Keratinocyte (primary cell): ENCODE measurements around the gene FAF2. TPM values are rescaled to one million over a fixed set of nuclear protein-coding genes. Genes with fewer than 3 reads are reported as not detected.
A peak's percentile ranks its signal among the peaks of the same experiment; 100 is the strongest.

Experiments
- DNase-seq: peaks from one replicate; pipeline ENCODE4 v3.0.0-alpha.2; 2011; ENCODE audit warnings: low read depth, missing footprints, low spot score
- FAIRE-seq: peaks from 2 replicates; lab custom pipeline; 2011; peaks lifted over from hg19 to GRCh38; lab: Jason Lieb, UNC
- H2AFZ ChIP-seq: 2 replicates; pipeline ENCODE4 v1.6.0; 2012; ENCODE audit warnings: low read length, control low read depth, inconsistent platforms; ENCODE audit not compliant: control insufficient read depth
- H3K27ac ChIP-seq: 2 replicates; pipeline ENCODE4 v1.5.1; 2011; ENCODE audit warnings: low read length; ENCODE audit not compliant: control insufficient read depth, insufficient read depth
- H3K27me3 ChIP-seq: 3 replicates; pipeline ENCODE4 v1.6.0; 2011; ENCODE audit warnings: low read length; ENCODE audit not compliant: control insufficient read depth, insufficient read depth; ENCODE audit errors: extremely low read depth
- H3K36me3 ChIP-seq, 2 experiments: 2 replicates in 1 of 2; 3 replicates in 1 of 2; pipeline ENCODE4 v1.5.1; 2011; ENCODE audit warnings: low read length in 2 of 2, mild to moderate bottlenecking in 1 of 2; ENCODE audit not compliant: control insufficient read depth in 2 of 2, insufficient read depth in 2 of 2; ENCODE audit errors: extremely low read depth in 1 of 2
- H3K4me1 ChIP-seq: 3 replicates; pipeline ENCODE4 v1.5.1; 2011; ENCODE audit warnings: low read length; ENCODE audit not compliant: control insufficient read depth, insufficient read depth; ENCODE audit errors: extremely low read depth
- H3K4me2 ChIP-seq: 3 replicates; pipeline ENCODE4 v1.6.0; 2011; ENCODE audit warnings: low read depth, low read length; ENCODE audit not compliant: control insufficient read depth, insufficient read depth; ENCODE audit errors: extremely low read depth
- H3K4me3 ChIP-seq, 3 experiments: fragments of 200-600 bp in 1 of 3; sonication (generic) in 1 of 3; 2 replicates in 2 of 3; 3 replicates in 1 of 3; pipeline ENCODE4 v1.5.1; 2011 to 2016; ENCODE audit warnings: low read length in 3 of 3, mild to moderate bottlenecking in 3 of 3, control low read depth in 2 of 3, inconsistent platforms in 1 of 3, low read depth in 1 of 3, mixed read lengths in 1 of 3, mixed run types in 1 of 3, moderate library complexity in 1 of 3; ENCODE audit not compliant: control insufficient read depth in 2 of 3, insufficient read depth in 2 of 3; ENCODE audit errors: extremely low read depth in 1 of 3
- H3K79me2 ChIP-seq: 2 replicates; pipeline ENCODE4 v1.6.0; 2012; ENCODE audit warnings: low read length; ENCODE audit not compliant: control insufficient read depth, insufficient read depth
- H3K9ac ChIP-seq: 3 replicates; pipeline ENCODE4 v1.6.0; 2011; ENCODE audit warnings: low read length; ENCODE audit not compliant: control insufficient read depth, insufficient read depth; ENCODE audit errors: extremely low read depth
- H3K9me1 ChIP-seq: 3 replicates; pipeline ENCODE4 v1.6.0; 2011; ENCODE audit warnings: low read length; ENCODE audit not compliant: control insufficient read depth, insufficient read depth; ENCODE audit errors: extremely low read depth
- H3K9me3 ChIP-seq: 2 replicates; pipeline ENCODE4 v1.5.1; 2012; ENCODE audit warnings: low read depth, low read length; ENCODE audit not compliant: control insufficient read depth
- H4K20me1 ChIP-seq: 3 replicates; pipeline ENCODE4 v1.6.0; 2011; ENCODE audit warnings: low read length; ENCODE audit not compliant: control insufficient read depth, insufficient read depth; ENCODE audit errors: extremely low read depth
- EZH2 ChIP-seq: IDR thresholded peaks from one replicate; pipeline ENCODE4 v1.6.1; 2012; ENCODE audit warnings: inconsistent platforms, mild to moderate bottlenecking, low read length, moderate library complexity
- dilution Hi-C: fragments of 300-500 bp; cut with MboI; formaldehyde crosslinking; loops from one replicate; pipeline ENCODE4 v1.7.0; 2020; ENCODE audit warnings: low sequenced_read_pairs; ENCODE audit not compliant: extremely low pct_ligation_motif_present
- polyA plus RNA-seq, 5 experiments: library from polyadenylated mRNA; depleted of rRNA in 3 of 5; stranded (reverse) in 3 of 5; stranded (forward) in 1 of 5; unstranded in 1 of 5; fragments of >200 nt; gene quantifications; 1 replicate in 1 of 5; 2 replicates in 3 of 5; 3 replicates in 1 of 5; pipeline versions ENCODE4 v1.2.1 to v1.2.3, GENCODE V29; 2011 to 2012; ENCODE audit warnings: missing spikeins in 2 of 5, low read depth in 1 of 5, low replicate concordance in 1 of 5
- TF ChIP-seq, protein P1 (sequence below), 3 experiments: IDR thresholded peaks in 1 of 3; conservative IDR thresholded peaks in 1 of 3; optimal IDR thresholded peaks in 1 of 3; 2 replicates in 2 of 3; 3 replicates in 1 of 3; pipeline versions ENCODE3 to v1.5.1; 2011; ENCODE audit warnings: low read length in 3 of 3, mild to moderate bottlenecking in 3 of 3, moderate library complexity in 2 of 3, control low read depth in 1 of 3, inconsistent platforms in 1 of 3; ENCODE audit not compliant: insufficient read depth in 2 of 3; ENCODE audit errors: extremely low read depth in 1 of 3

Gene FAF2
- polyA plus RNA-seq, 1 donor (not counting 4 experiments of a cell fraction or from before 2014, with no cell fraction given), result 52.9 TPM

DNA sequence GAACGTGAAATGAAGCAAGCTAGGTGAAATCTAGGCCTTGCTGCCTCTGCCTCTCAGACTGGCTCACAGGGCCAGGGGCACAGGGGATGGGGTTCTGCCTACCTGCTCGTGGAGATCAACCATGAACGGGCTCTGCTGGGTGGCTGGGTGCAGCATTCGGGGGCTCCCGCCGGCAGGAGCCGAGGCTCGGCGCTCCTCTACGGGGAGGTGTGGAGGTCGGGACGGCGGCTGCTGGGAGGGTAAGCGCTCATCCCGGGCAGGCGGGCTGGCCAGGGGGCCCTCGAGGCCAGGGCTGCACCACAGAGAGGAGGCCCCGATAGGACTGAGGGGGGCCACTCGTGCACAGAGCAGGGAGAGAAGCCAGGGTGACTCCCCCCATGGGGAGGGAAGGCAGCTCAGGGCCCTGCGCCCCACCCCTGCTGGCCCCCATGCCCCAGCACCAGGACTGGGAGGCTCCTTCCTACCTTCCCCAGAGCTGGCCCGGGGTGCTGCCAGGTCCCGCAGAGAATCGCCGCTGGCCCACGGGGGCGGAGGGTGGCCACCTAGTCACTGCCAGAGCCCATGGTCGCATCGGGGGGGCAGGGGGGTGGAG is 83.8 kb downstream of the FAF2 start:
- FAIRE-seq, result no peak
- no peak overlapping the region for H3K9ac ChIP-seq
- no peak overlapping the region for H2AFZ ChIP-seq
- H3K79me2 ChIP-seq, result peaks cover 36% of the 10 kb centered on the region
- TF ChIP-seq EZH2, result no peak
- TF ChIP-seq, protein P1, sequence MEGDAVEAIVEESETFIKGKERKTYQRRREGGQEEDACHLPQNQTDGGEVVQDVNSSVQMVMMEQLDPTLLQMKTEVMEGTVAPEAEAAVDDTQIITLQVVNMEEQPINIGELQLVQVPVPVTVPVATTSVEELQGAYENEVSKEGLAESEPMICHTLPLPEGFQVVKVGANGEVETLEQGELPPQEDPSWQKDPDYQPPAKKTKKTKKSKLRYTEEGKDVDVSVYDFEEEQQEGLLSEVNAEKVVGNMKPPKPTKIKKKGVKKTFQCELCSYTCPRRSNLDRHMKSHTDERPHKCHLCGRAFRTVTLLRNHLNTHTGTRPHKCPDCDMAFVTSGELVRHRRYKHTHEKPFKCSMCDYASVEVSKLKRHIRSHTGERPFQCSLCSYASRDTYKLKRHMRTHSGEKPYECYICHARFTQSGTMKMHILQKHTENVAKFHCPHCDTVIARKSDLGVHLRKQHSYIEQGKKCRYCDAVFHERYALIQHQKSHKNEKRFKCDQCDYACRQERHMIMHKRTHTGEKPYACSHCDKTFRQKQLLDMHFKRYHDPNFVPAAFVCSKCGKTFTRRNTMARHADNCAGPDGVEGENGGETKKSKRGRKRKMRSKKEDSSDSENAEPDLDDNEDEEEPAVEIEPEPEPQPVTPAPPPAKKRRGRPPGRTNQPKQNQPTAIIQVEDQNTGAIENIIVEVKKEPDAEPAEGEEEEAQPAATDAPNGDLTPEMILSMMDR (optimal IDR thresholded peaks at IDR 0.05 in 1 of 3, IDR thresholded peaks at IDR 0.05 in 1 of 3, conservative IDR thresholded peaks at IDR 0.05 in 1 of 3; ENCODE audit: extremely low read depth in 1 of 3, insufficient read depth in 2 of 3, low read length in 3 of 3), result no peak
- no peak overlapping the region for H3K4me3 ChIP-seq
- dilution Hi-C loops, result no loop called here
- H3K27me3 ChIP-seq, result no peaks in the 10 kb centered on the region
- H3K4me1 ChIP-seq, result peaks cover 42% of the 10 kb centered on the region
- peaks cover 18 to 36% of the 10 kb centered on the region in 2 experiments for H3K36me3 ChIP-seq
- DNase-seq, result no peak
- no peak overlapping the region for H3K4me2 ChIP-seq
- H3K9me1 ChIP-seq, result peaks cover 7% of the 10 kb centered on the region
- H3K27ac ChIP-seq, result no peak overlapping the region
- no peaks in the 10 kb centered on the region for H3K9me3 ChIP-seq
- H4K20me1 ChIP-seq, result no peaks in the 10 kb centered on the region

DNA sequence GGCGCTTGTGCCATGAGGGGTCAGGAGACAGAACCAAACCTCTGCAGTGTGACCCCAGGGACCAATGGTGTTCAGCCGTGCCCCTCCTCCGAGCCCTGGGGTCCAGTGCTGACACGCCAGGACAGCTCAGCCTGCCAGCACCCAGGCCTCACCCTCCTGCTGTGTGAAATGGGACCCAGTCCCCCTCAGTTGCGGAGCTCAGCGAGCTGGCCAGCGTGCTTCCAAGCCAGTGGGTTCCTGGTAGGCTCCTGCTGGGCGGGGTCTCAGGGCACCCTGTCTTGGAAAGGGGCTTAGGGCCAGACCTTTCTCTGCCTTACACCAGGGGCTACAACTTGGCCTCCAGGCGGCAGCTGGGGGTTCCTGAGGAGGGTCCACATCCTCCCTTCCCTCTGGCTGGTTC is 84.6 kb downstream of the FAF2 start:
- Histone ChIP-seq H3K4me3 (no peak overlapping the region), H3K4me2 (peak overlapping the region; percentile 94), H3K9ac (no peak overlapping the region)

More for the DNA sequence above, 84.6 kb downstream of the FAF2 start:
- H3K9me3 ChIP-seq, result no peaks in the 10 kb centered on the region
- peaks cover 42% of the 10 kb centered on the region for H3K4me1 ChIP-seq
- peaks cover 7% of the 10 kb centered on the region for H3K9me1 ChIP-seq
- FAIRE-seq, result no peak
- H2AFZ ChIP-seq, result no peak overlapping the region
- peaks cover 16 to 32% of the 10 kb centered on the region in 2 experiments for H3K36me3 ChIP-seq
- DNase-seq, result no peak
- peaks cover 36% of the 10 kb centered on the region for H3K79me2 ChIP-seq
- TF ChIP-seq, protein P1 (optimal IDR thresholded peaks at IDR 0.05 in 1 of 3, IDR thresholded peaks at IDR 0.05 in 1 of 3, conservative IDR thresholded peaks at IDR 0.05 in 1 of 3; ENCODE audit: extremely low read depth in 1 of 3, insufficient read depth in 2 of 3, low read length in 3 of 3), result no peak
- peak overlapping the region; percentile 22 for H3K27ac ChIP-seq
- no peaks in the 10 kb centered on the region for H4K20me1 ChIP-seq
- no peaks in the 10 kb centered on the region for H3K27me3 ChIP-seq
- dilution Hi-C loops, result no loop called here
